Breast epithelium (tissue), 4 donors: ENCODE data around the gene TRPM8. TPM values are rescaled to one million over a fixed set of nuclear protein-coding genes. Genes with fewer than 3 reads are reported as not detected.
"Not testable (repeated sequence)": the region's sequence is repeated elsewhere in the genome, so short reads cannot be mapped to it uniquely, and the experiment has no call there.

Experiments
- DNase-seq, 2 donors: peaks; one replicate each; pipeline ENCODE4 v3.0.0-alpha.2; 2019; ENCODE audit warnings: low spot score in 2 of 2
- H3K27ac ChIP-seq, 2 donors: fragments of 200-600 bp; sonication (generic) in 1 of 2; one replicate each; pipeline ENCODE4 v1.5.1; 2016 to 2019; ENCODE audit warnings: mild to moderate bottlenecking in 1 of 2
- H3K27me3 ChIP-seq, 2 donors: fragments of 200-600 bp; sonication (generic) in 1 of 2; one replicate each; pipeline versions ENCODE4 v1.5.1 to v1.6.0; 2017 to 2019; ENCODE audit warnings: control low read depth in 1 of 2, mild to moderate bottlenecking in 1 of 2
- H3K36me3 ChIP-seq: fragments of 200-600 bp; one replicate; pipeline ENCODE4 v1.5.1; 2019
- H3K4me1 ChIP-seq, 2 donors: fragments of 200-600 bp; sonication (generic); one replicate each; pipeline ENCODE4 v1.5.1; 2016 to 2019; ENCODE audit warnings: control low read depth in 1 of 2
- H3K4me3 ChIP-seq, 3 donors: fragments of 200-600 bp; sonication (generic); 1 replicate in 2 of 3; 2 replicates in 1 of 3; pipeline ENCODE4 v1.5.1; 2016 to 2019; ENCODE audit warnings: mild to moderate bottlenecking in 3 of 3, moderate library complexity in 2 of 3
- H3K9me3 ChIP-seq, 2 donors: fragments of 200-600 bp; sonication (generic) in 1 of 2; one replicate each; pipeline ENCODE4 v1.5.1; 2016 to 2019; ENCODE audit warnings: control low read depth in 1 of 2
- CTCF ChIP-seq, 3 donors: fragments of 450-650 bp; IDR thresholded peaks; one replicate each; pipeline ENCODE4 v1.5.1; 2016 to 2017; ENCODE audit warnings: antibody characterized with exemption in 3 of 3, mild to moderate bottlenecking in 3 of 3, moderate library complexity in 3 of 3
- POLR2A ChIP-seq: fragments of 450-650 bp; IDR thresholded peaks from one replicate; pipeline ENCODE4 v1.6.1; 2016; ENCODE audit warnings: antibody characterized with exemption, mild to moderate bottlenecking, moderate library complexity
- POLR2AphosphoS5 ChIP-seq, 3 donors: sonication (generic); formaldehyde crosslinking; IDR thresholded peaks; one replicate each; pipeline ENCODE4 v1.6.1; 2017; ENCODE audit warnings: antibody characterized with exemption in 3 of 3
- intact Hi-C: fragments of 100-400 bp; cut with DNase I; formaldehyde crosslinking; loops from one replicate; pipeline ENCODE4 v1.15.1; 2023; ENCODE audit warnings: low total_unique reads
- total RNA-seq, 3 donors: library from RNA; depleted of rRNA; stranded (reverse); fragments of >200 nt; gene quantifications; one replicate each; pipeline ENCODE4 v1.1.0, GENCODE V29; 2016

Gene TRPM8
- total RNA-seq, 3 donors from 2014 or later, result not detected

- H3K36me3 ChIP-seq, result no peaks in the 10 kb centered on the region
- TF ChIP-seq POLR2AphosphoS5 (IDR thresholded peaks at IDR 0.05) (no peak), POLR2A (no peak), CTCF (IDR thresholded peaks at IDR 0.05) (no peak)
- H3K27ac ChIP-seq, result no peak overlapping the region
- H3K4me1 ChIP-seq, result no peaks in the 10 kb centered on the region
- no peaks in the 10 kb centered on the region for H3K9me3 ChIP-seq
- H3K4me3 ChIP-seq, result no peak overlapping the region
- intact Hi-C loops, result no loop called here
- no peaks in the 10 kb centered on the region for H3K27me3 ChIP-seq
- no peak for DNase-seq
Observed at GRCh38 chr2:233966388-233966787, 49.2 kb downstream of the TRPM8 start.

- Histone ChIP-seq H3K36me3 (no peaks in the 10 kb centered on the region), H3K4me3 (no peak overlapping the region), H3K27me3 (no peaks in the 10 kb centered on the region), H3K27ac (no peak overlapping the region), H3K4me1 (no peaks in the 10 kb centered on the region), H3K9me3 (no peaks in the 10 kb centered on the region)
- intact Hi-C loops, result no loop called here
- TF ChIP-seq CTCF (IDR thresholded peaks at IDR 0.05), result no peak
- no peak for TF ChIP-seq POLR2A
- no peak for TF ChIP-seq POLR2AphosphoS5 (IDR thresholded peaks at IDR 0.05)
- DNase-seq, result no peak
Observed at GRCh38 chr2:233967164-233967563, 50.0 kb downstream of the TRPM8 start.

- Histone ChIP-seq H3K4me1 (no peaks in the 10 kb centered on the region), H3K9me3 (no peaks in the 10 kb centered on the region), H3K27ac (no peak overlapping the region), H3K27me3 (no peaks in the 10 kb centered on the region), H3K4me3 (no peak overlapping the region), H3K36me3 (no peaks in the 10 kb centered on the region)
- intact Hi-C loops, result no loop called here
- no peak for DNase-seq
- TF ChIP-seq POLR2AphosphoS5 (IDR thresholded peaks at IDR 0.05) (no peak), POLR2A (no peak), CTCF (IDR thresholded peaks at IDR 0.05) (no peak)
Observed at GRCh38 chr2:233968556-233968955, 51.4 kb downstream of the TRPM8 start.

- H3K27ac ChIP-seq, DNase-seq, H3K4me3 ChIP-seq, H3K9me3 ChIP-seq, H3K27me3 ChIP-seq, intact Hi-C loops, H3K36me3 ChIP-seq, H3K4me1 ChIP-seq: not testable (repeated sequence)
Observed at GRCh38 chr2:233972460-233972859, 55.3 kb downstream of the TRPM8 start.

- no peak for TF ChIP-seq POLR2A
- TF ChIP-seq POLR2AphosphoS5 (IDR thresholded peaks at IDR 0.05), result no peak
- no peak for TF ChIP-seq CTCF (IDR thresholded peaks at IDR 0.05)
- Histone ChIP-seq H3K9me3 (no peaks in the 10 kb centered on the region), H3K27ac (no peak overlapping the region), H3K27me3 (no peaks in the 10 kb centered on the region), H3K4me3 (no peak overlapping the region), H3K36me3 (no peaks in the 10 kb centered on the region), H3K4me1 (no peaks in the 10 kb centered on the region)
- DNase-seq, result no peak
- intact Hi-C loops, result no loop called here
Observed at GRCh38 chr2:233972941-233973575, 55.9 kb downstream of the TRPM8 start.

GRCh38 chr2:233973786-233974185, 56.6 kb downstream of the TRPM8 start:
- no peak for TF ChIP-seq CTCF (IDR thresholded peaks at IDR 0.05)
- TF ChIP-seq POLR2A, result no peak
- no peak for TF ChIP-seq POLR2AphosphoS5 (IDR thresholded peaks at IDR 0.05)
- Histone ChIP-seq H3K36me3 (no peaks in the 10 kb centered on the region), H3K4me1 (no peaks in the 10 kb centered on the region), H3K4me3 (no peak overlapping the region), H3K27me3 (no peaks in the 10 kb centered on the region), H3K9me3 (no peaks in the 10 kb centered on the region), H3K27ac (no peak overlapping the region)
- DNase-seq, result no peak
- intact Hi-C loops, result no loop called here
